Activated B cell treated with CpG ODN at 0.5 μM for 24 hours (primary cell): ENCODE measurements around the gene SFT2D3. TPM values are rescaled to one million over a fixed set of nuclear protein-coding genes. Genes with fewer than 3 reads are reported as not detected.

Experiments
- ATAC-seq: fragments of 200-7000 bp; cut with Tn5 transposase; one replicate; pipeline ENCODE4 v1.10.0; 2021; ENCODE audit warnings: low read depth, mild to moderate bottlenecking, moderate library complexity
- CTCF ChIA-PET: fragments of 350-600 bp; sonication (Branson Sonifier 250); formaldehyde crosslinking; loops from one replicate; lab custom pipeline; 2021; ENCODE audit warnings: antibody characterized with exemption; lab: Charles Lee
- POLR2A ChIA-PET: fragments of 350-600 bp; sonication (Branson Sonifier 250); formaldehyde crosslinking; loops from one replicate; lab custom pipeline; 2021; ENCODE audit warnings: antibody characterized with exemption; lab: Charles Lee
- DNase-seq: peaks from one replicate; pipeline ENCODE4 v3.0.0; 2022
- H3K27ac Mint-ChIP-seq: one replicate; pipeline ENCODE4 v1.8.0; 2020; ENCODE audit warnings: mixed read lengths
- H3K27me3 Mint-ChIP-seq: one replicate; pipeline ENCODE4 v1.8.0; 2021; ENCODE audit warnings: mixed read lengths
- H3K36me3 Mint-ChIP-seq: one replicate; pipeline ENCODE4 v1.8.0; 2021; ENCODE audit warnings: low read depth, mixed read lengths
- H3K4me1 Mint-ChIP-seq: one replicate; pipeline ENCODE4 v1.8.0; 2021; ENCODE audit warnings: mixed read lengths
- H3K4me3 Mint-ChIP-seq: one replicate; pipeline ENCODE4 v1.8.0; 2020; ENCODE audit warnings: mild to moderate bottlenecking, mixed read lengths
- H3K9me3 Mint-ChIP-seq: one replicate; pipeline ENCODE4 v1.8.0; 2020; ENCODE audit warnings: mixed read lengths
- CTCF ChIP-seq: fragments of 200-600 bp; IDR thresholded peaks from one replicate; pipeline ENCODE4 v1.8.0; 2022; ENCODE audit warnings: antibody characterized with exemption, mild to moderate bottlenecking
- intact Hi-C: fragments of 100-400 bp; cut with micrococcal nuclease; formaldehyde crosslinking; loops from one replicate; pipeline ENCODE4 v1.15.1; 2024
- total RNA-seq: library from RNA; stranded (reverse); gene quantifications from 2 replicates; pipeline ENCODE4 v1.2.3, GENCODE V29; 2022

SFT2D3 gene
- total RNA-seq, 1 donor from 2014 or later, result 10.1 TPM

DNA sequence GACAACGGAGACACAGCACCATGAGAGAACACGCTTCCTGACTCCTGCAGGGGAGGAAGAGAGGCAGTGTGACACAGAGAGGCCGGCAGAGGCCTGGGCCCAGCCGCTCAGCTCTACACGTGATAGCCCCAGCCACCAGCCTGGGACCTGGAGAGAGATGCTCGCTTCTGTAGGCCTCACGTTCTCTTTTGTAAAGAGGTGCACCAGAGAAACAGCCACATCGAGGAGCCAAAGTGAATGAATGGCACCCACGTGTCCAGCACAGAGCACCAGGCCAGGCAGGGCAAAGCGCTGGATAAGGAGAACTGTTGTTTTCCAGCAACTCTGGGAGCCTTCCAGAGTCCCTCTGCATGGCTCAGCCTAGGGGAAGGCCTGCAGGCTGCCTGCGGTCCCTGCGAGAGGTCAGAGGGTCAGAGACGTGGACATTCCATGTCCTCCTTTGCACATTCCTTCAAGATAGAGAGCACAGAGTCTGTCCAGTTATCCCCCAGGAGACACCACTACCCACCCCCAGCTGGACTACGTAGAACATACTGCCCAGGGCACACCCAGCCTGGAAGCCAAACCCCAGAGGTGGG is 40.1 kb upstream of the SFT2D3 start:
- ChIA-PET CTCF (no interaction called here), POLR2A (no interaction called here)
- H3K4me3 Mint-ChIP-seq, result no peak overlapping the region
- H3K27ac Mint-ChIP-seq, result no peak overlapping the region
- H3K9me3 Mint-ChIP-seq, result no peaks in the 10 kb centered on the region
- intact Hi-C loops, result no loop called here
- TF ChIP-seq CTCF, result no peak
- peaks cover 9% of the 10 kb centered on the region for H3K4me1 Mint-ChIP-seq
- no peak for ATAC-seq
- peak; percentile 12 for DNase-seq
- H3K36me3 Mint-ChIP-seq, result no peaks in the 10 kb centered on the region
- H3K27me3 Mint-ChIP-seq, result peaks cover 33% of the 10 kb centered on the region

DNA sequence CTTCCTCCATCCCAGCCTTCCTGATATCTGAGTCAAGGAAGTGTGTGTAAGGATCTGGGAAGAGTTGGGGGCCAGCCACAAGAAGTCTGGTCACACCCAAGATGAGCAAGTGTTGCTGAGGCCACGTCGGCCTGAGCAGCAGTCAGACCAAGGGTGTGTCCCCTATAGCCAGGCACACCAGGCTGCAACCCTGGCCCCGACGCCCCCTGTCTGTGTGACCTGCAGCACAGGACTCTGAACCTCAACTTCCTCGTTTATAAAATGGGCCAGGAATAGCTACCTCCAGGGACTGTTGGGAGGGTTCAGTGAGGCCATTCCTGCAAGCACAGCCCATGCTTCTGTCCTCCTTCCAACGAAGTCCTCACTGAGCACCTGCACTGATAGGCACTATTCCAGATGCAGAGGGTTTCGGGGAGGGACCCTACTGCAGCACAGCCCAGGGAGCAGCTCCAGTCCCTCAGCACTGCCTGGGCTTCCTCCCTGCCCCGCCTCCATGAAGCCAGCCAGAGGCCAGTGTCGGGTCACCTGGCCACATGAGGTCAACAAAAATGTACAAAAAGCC is 39.3 kb upstream of the SFT2D3 start:
- POLR2A ChIA-PET, result no interaction called here
- ATAC-seq (no peak), DNase-seq (peak; percentile 7)
- H3K4me3 Mint-ChIP-seq, result no peak overlapping the region
- peaks cover 41% of the 10 kb centered on the region for H3K27me3 Mint-ChIP-seq
- H3K4me1 Mint-ChIP-seq, result peaks cover 9% of the 10 kb centered on the region
- intact Hi-C loops, result no loop called here
- CTCF ChIA-PET, result interaction anchor here (0.7 kb wide), 1 partner anchor 12 kb away, joined by 3 read pairs; no protein-coding TSS in a partner anchor
- no peaks in the 10 kb centered on the region for H3K9me3 Mint-ChIP-seq
- H3K27ac Mint-ChIP-seq, result no peak overlapping the region
- TF ChIP-seq CTCF, result no peak
- H3K36me3 Mint-ChIP-seq, result no peaks in the 10 kb centered on the region

GRCh38 chr2:127662937-127663565 is 38.2 kb upstream of the SFT2D3 start:
- no peak for DNase-seq
- POLR2A ChIA-PET, result no interaction called here

DNA sequence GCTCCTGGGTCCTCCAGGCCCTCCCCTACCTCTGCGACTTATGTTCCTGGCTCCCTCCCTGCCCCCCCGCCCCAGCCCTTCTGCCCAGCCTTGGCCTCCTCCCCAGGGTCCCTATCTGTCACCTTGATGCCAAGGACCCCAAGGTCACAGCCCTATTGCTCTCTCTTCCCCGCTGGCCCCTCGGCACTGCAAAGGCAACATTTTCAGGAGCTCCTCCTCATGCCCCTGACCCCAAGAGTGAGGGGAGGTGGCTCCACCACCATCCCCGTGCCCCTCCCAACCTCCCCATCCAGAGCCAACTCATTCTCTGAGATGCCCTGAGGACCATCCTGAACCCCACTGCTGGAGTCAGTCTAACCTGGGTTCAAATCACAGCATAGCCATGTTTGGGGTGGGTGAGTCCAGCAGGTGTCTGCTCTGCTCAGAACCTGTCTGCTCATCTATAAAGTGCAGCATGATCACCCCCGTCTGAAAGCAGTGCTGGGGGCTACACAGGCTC is 37.7 kb upstream of the SFT2D3 start:
- no peaks in the 10 kb centered on the region for H3K9me3 Mint-ChIP-seq
- no peaks in the 10 kb centered on the region for H3K36me3 Mint-ChIP-seq
- ATAC-seq (no peak), DNase-seq (no peak)
- H3K27ac Mint-ChIP-seq, result no peak overlapping the region
- TF ChIP-seq CTCF, result no peak
- intact Hi-C loops, result no loop called here
- H3K27me3 Mint-ChIP-seq, result peaks cover 44% of the 10 kb centered on the region
- CTCF ChIA-PET, result no interaction called here
- no peak overlapping the region for H3K4me3 Mint-ChIP-seq
- H3K4me1 Mint-ChIP-seq, result peaks cover 9% of the 10 kb centered on the region
- POLR2A ChIA-PET, result no interaction called here

More at GRCh38 chr2:127662937-127663565, 38.2 kb upstream of the SFT2D3 start:
- Mint-ChIP-seq H3K9me3 (no peaks in the 10 kb centered on the region), H3K36me3 (no peaks in the 10 kb centered on the region), H3K27ac (no peak overlapping the region), H3K27me3 (peaks cover 44% of the 10 kb centered on the region), H3K4me1 (peaks cover 9% of the 10 kb centered on the region), H3K4me3 (no peak overlapping the region)
- intact Hi-C loops, result no loop called here
- no peak for ATAC-seq
- CTCF ChIA-PET, result no interaction called here
- TF ChIP-seq CTCF, result no peak
